Suprapubic skin (tissue), 4 donors: ENCODE measurements around the gene DMRT1.

Source experiments
- CTCF ChIP-seq, 2 donors: fragments of 200-600 bp in 1 of 2; fragments of 450-650 bp in 1 of 2; sonication (generic) in 1 of 2; IDR thresholded peaks; one replicate each; pipeline ENCODE4 v1.5.1; 2016 to 2019; ENCODE audit warnings: antibody characterized with exemption in 2 of 2, mild to moderate bottlenecking in 1 of 2, moderate library complexity in 1 of 2
- EP300 ChIP-seq: sonication (generic); formaldehyde crosslinking; IDR thresholded peaks from one replicate; pipeline ENCODE4 v1.6.1; 2017; ENCODE audit warnings: antibody characterized with exemption
- POLR2A ChIP-seq, 2 donors: fragments of 450-650 bp; IDR thresholded peaks; one replicate each; pipeline ENCODE4 v1.6.1; 2017; ENCODE audit warnings: antibody characterized with exemption in 2 of 2, mild to moderate bottlenecking in 2 of 2, moderate library complexity in 2 of 2
- POLR2AphosphoS5 ChIP-seq, 3 donors: sonication (generic); formaldehyde crosslinking; IDR thresholded peaks; one replicate each; pipeline ENCODE4 v1.6.1; 2017; ENCODE audit warnings: antibody characterized with exemption in 3 of 3

GRCh38 chr9:920927-921326, 79.4 kb downstream of the DMRT1 start:
- TF ChIP-seq POLR2A (IDR thresholded peaks at IDR 0.05) = no peak
- TF ChIP-seq CTCF (IDR thresholded peaks at IDR 0.05) = no peak
- no peak for TF ChIP-seq POLR2AphosphoS5 (IDR thresholded peaks at IDR 0.05)
- TF ChIP-seq EP300 = no peak
